CD4-positive, alpha-beta T cell treated with Interleukin-17A for 4 hours (primary cell): ENCODE results near the gene AMOTL1.
"Not testable (repeated sequence)": the region's sequence is repeated elsewhere in the genome, so short reads cannot be mapped to it uniquely, and the experiment has no call there.

Experiments used
- DNase-seq: peaks from one replicate; pipeline ENCODE4 v3.0.0-alpha.2; 2020; ENCODE audit warnings: mixed read lengths

AMOTL1 gene

GRCh38 chr11:94771951-94772350 lies 3.8 kb downstream of the AMOTL1 start:
- no peak for DNase-seq

- DNase-seq = no peak
These were observed 5.7 kb downstream of the AMOTL1 start for GRCh38 chr11:94773842-94774241.

- no peak for DNase-seq
These were observed 6.2 kb downstream of the AMOTL1 start for GRCh38 chr11:94774345-94774744.

GRCh38 chr11:94775567-94776327 lies 7.6 kb downstream of the AMOTL1 start:
- no peak for DNase-seq

GRCh38 chr11:94776351-94777321 lies 8.5 kb downstream of the AMOTL1 start:
- DNase-seq = no peak

GRCh38 chr11:94780432-94780831 lies 12.3 kb downstream of the AMOTL1 start:
- no peak for DNase-seq

GRCh38 chr11:94781837-94782236 lies 13.7 kb downstream of the AMOTL1 start:
- no peak for DNase-seq

- DNase-seq = no peak
These were observed 14.3 kb downstream of the AMOTL1 start for GRCh38 chr11:94782446-94782845.

- no peak for DNase-seq
These were observed 16.7 kb downstream of the AMOTL1 start for GRCh38 chr11:94784884-94785283.

GRCh38 chr11:94785509-94785908 lies 17.4 kb downstream of the AMOTL1 start:
- no peak for DNase-seq

- DNase-seq = no peak
These were observed 18.3 kb downstream of the AMOTL1 start for GRCh38 chr11:94786264-94787126.

GRCh38 chr11:94787801-94788200 lies 19.6 kb downstream of the AMOTL1 start:
- DNase-seq = no peak

- no peak for DNase-seq
These were observed 20.2 kb downstream of the AMOTL1 start for GRCh38 chr11:94788396-94788795.

GRCh38 chr11:94790197-94790596 lies 22.0 kb downstream of the AMOTL1 start:
- no peak for DNase-seq

GRCh38 chr11:94790661-94791180 lies 22.6 kb downstream of the AMOTL1 start:
- DNase-seq = no peak

- DNase-seq = no peak
These were observed 23.2 kb downstream of the AMOTL1 start for GRCh38 chr11:94791216-94791889.

GRCh38 chr11:94791942-94792341 lies 23.8 kb downstream of the AMOTL1 start:
- not testable (repeated sequence) for DNase-seq

- DNase-seq = no peak
These were observed 24.3 kb downstream of the AMOTL1 start for GRCh38 chr11:94792451-94792850.

GRCh38 chr11:94793002-94793401 lies 24.8 kb downstream of the AMOTL1 start:
- DNase-seq = no peak

GRCh38 chr11:94793822-94794221 lies 25.7 kb downstream of the AMOTL1 start:
- DNase-seq = no peak

GRCh38 chr11:94794287-94795168 lies 26.4 kb downstream of the AMOTL1 start:
- no peak for DNase-seq
